Loucy (cell line): ENCODE results near the gene CRYBB1.

Experiments
- H2AFZ ChIP-seq: fragments of 200-600 bp; sonication (generic); 2 replicates; pipeline ENCODE4 v1.6.0; 2016; ENCODE audit warnings: antibody characterized with exemption, mild to moderate bottlenecking, low read length, moderate library complexity
- H3F3A ChIP-seq: fragments of 200-600 bp; 2 replicates; pipeline ENCODE4 v1.6.0; 2016; ENCODE audit warnings: antibody characterized with exemption, low read depth, mild to moderate bottlenecking
- H3K27me3 ChIP-seq: fragments of 200-600 bp; sonication (generic); 2 replicates; pipeline ENCODE4 v1.6.1; 2014; ENCODE audit warnings: low read length, mild to moderate bottlenecking; ENCODE audit not compliant: insufficient read depth, poor library complexity, severe bottlenecking
- H3K36me3 ChIP-seq: fragments of 200-600 bp; sonication (generic); 2 replicates; pipeline ENCODE4 v1.6.1; 2016; ENCODE audit warnings: low read length; ENCODE audit not compliant: insufficient read depth
- H3K4me1 ChIP-seq: fragments of 200-600 bp; sonication (generic); 2 replicates; pipeline ENCODE4 v1.5.1; 2014; ENCODE audit warnings: low read length, mild to moderate bottlenecking; ENCODE audit not compliant: insufficient read depth, poor library complexity, severe bottlenecking
- H3K4me2 ChIP-seq: fragments of 200-600 bp; sonication (generic); 2 replicates; pipeline ENCODE4 v1.6.0; 2014; ENCODE audit warnings: antibody characterized with exemption, low read length, low read depth, mild to moderate bottlenecking; ENCODE audit not compliant: poor library complexity, severe bottlenecking
- H3K4me3 ChIP-seq: fragments of 200-600 bp; sonication (generic); 2 replicates; pipeline ENCODE4 v1.5.1; 2014; ENCODE audit warnings: low read length, mild to moderate bottlenecking, mixed read lengths; ENCODE audit not compliant: poor library complexity, severe bottlenecking
- H3K79me2 ChIP-seq: fragments of 200-600 bp; sonication (generic); 2 replicates; pipeline ENCODE4 v1.6.1; 2014; ENCODE audit warnings: low read length; ENCODE audit not compliant: insufficient read depth
- H3K9ac ChIP-seq: fragments of 200-600 bp; sonication (generic); 2 replicates; pipeline ENCODE4 v1.6.0; 2014; ENCODE audit warnings: mild to moderate bottlenecking, low read depth, low read length, moderate library complexity; ENCODE audit not compliant: poor library complexity, severe bottlenecking
- H3K9me2 ChIP-seq: fragments of 200-600 bp; sonication (generic); replicated peaks from 2 replicates; pipeline ENCODE4 v1.6.1; 2016; ENCODE audit warnings: low read depth, low read length, mixed read lengths
- H3K9me3 ChIP-seq: fragments of 200-600 bp; sonication (generic); 2 replicates; pipeline ENCODE4 v1.6.1; 2014; ENCODE audit warnings: mild to moderate bottlenecking, antibody characterized with exemption, low read length, low read depth; ENCODE audit not compliant: insufficient read depth
- H4K20me1 ChIP-seq: fragments of 200-600 bp; sonication (generic); 2 replicates; pipeline ENCODE4 v1.6.0; 2014; ENCODE audit warnings: antibody characterized with exemption, low read length, mild to moderate bottlenecking; ENCODE audit not compliant: insufficient read depth, poor library complexity, severe bottlenecking
- CTCF ChIP-seq: fragments of 200-600 bp; sonication (generic); conservative IDR thresholded peaks from 2 replicates; pipeline ENCODE4 v1.5.1; 2014; ENCODE audit warnings: mild to moderate bottlenecking, antibody characterized with exemption, low read length
- EZH2phosphoT487 ChIP-seq: fragments of 200-600 bp; IDR thresholded peaks from 2 replicates; pipeline ENCODE4 v1.6.1; 2018; ENCODE audit warnings: antibody characterized with exemption, mild to moderate bottlenecking, moderate library complexity, borderline replicate concordance

Gene CRYBB1

GRCh38 chr22:26623984-26624383 is 6.2 kb upstream of the CRYBB1 start:
- Histone ChIP-seq H3K9me3 (no peaks in the 10 kb centered on the region), H4K20me1 (no peaks in the 10 kb centered on the region), H3K4me1 (peaks cover 13% of the 10 kb centered on the region), H3K9ac (no peak overlapping the region), H3K9me2 (no peaks in the 10 kb centered on the region), H2AFZ (no peak overlapping the region), H3F3A (0 out of 2 replicates have a peak, but pooled peaks cover 3% of the 10 kb centered on the region), H3K79me2 (no peaks in the 10 kb centered on the region), H3K4me2 (no peak overlapping the region), H3K27me3 (no peaks in the 10 kb centered on the region), H3K4me3 (no peak overlapping the region), H3K36me3 (no peaks in the 10 kb centered on the region)
- TF ChIP-seq CTCF (no peak), EZH2phosphoT487 (no peak)

- Histone ChIP-seq H2AFZ (no peak within 1 kb of the TSS), H3K9me3 (no peaks in the 10 kb centered on the region)
- TF ChIP-seq EZH2phosphoT487 (no peak), CTCF (no peak)
These were observed 3.8 kb upstream of the CRYBB1 start, which contains the start of gene CRYBA4 for GRCh38 chr22:26621663-26622062. Gene CRYBA4, plus strand, starts transcription at chr22:26621963. Its CDS starts 634 bp downstream, at chr22:26622597.

GRCh38 chr22:26620197-26620596 is 2.4 kb upstream of the CRYBB1 start:
- no peaks in the 10 kb centered on the region for H3F3A ChIP-seq
- no peak overlapping the region for H3K4me3 ChIP-seq

More at GRCh38 chr22:26621663-26622062, 3.8 kb upstream of the CRYBB1 start, which contains the start of gene CRYBA4:
- H3K36me3 ChIP-seq = no peaks in the 10 kb centered on the region
- no peaks in the 10 kb centered on the region for H4K20me1 ChIP-seq
- H3K27me3 ChIP-seq = no peaks in the 10 kb centered on the region
- H3F3A ChIP-seq = no peaks in the 10 kb centered on the region
- H3K9me2 ChIP-seq = no peaks in the 10 kb centered on the region
- H3K4me2 ChIP-seq = no peak within 1 kb of the TSS
- H3K4me3 ChIP-seq = no peak within 1 kb of the TSS
- H3K4me1 ChIP-seq = peaks cover 14% of the 10 kb centered on the region
- H3K9ac ChIP-seq = no peak within 1 kb of the TSS
- H3K79me2 ChIP-seq = no peaks in the 10 kb centered on the region

More at GRCh38 chr22:26620197-26620596, 2.4 kb upstream of the CRYBB1 start:
- H3K9me3 ChIP-seq = no peaks in the 10 kb centered on the region
- no peaks in the 10 kb centered on the region for H4K20me1 ChIP-seq
- H3K27me3 ChIP-seq = no peaks in the 10 kb centered on the region
- H3K4me1 ChIP-seq = peaks cover 18% of the 10 kb centered on the region
- no peak overlapping the region for H3K4me2 ChIP-seq
- H3K9me2 ChIP-seq = no peaks in the 10 kb centered on the region
- H3K9ac ChIP-seq = no peak overlapping the region
- TF ChIP-seq CTCF (no peak), EZH2phosphoT487 (no peak)
- H3K79me2 ChIP-seq = no peaks in the 10 kb centered on the region
- H2AFZ ChIP-seq = no peak overlapping the region
- no peaks in the 10 kb centered on the region for H3K36me3 ChIP-seq
